Measurements from ENCODE around the gene PDGFRA.
"Not testable (repeated sequence)": the region's sequence is repeated elsewhere in the genome, so short reads cannot be mapped to it uniquely, and the experiment has no call there.

PDGFRA gene

GRCh38 chr4:54330896-54331295 lies 101.8 kb downstream of the PDGFRA start:
- no peak for DNase-seq

DNA sequence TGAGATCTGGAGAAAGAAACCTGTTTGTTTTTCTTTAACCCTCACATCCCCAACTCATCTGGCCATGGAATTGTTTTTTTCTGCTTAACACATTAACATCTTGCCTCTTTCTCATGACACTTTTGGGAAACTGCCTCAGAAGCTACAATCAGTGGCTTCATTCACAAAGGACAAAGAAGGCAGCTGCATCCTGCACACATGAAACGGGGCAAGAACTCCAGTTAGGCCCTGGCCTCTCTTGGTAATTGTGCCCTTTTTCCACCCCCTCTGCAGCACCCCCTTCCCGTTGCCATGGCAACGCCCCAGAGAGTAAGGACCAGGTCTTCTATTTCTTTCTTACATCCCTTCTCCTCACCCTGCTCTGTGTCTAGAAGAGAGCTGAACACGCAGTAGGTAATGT lies 103.4 kb downstream of the PDGFRA start:
- no peak for DNase-seq

DNA sequence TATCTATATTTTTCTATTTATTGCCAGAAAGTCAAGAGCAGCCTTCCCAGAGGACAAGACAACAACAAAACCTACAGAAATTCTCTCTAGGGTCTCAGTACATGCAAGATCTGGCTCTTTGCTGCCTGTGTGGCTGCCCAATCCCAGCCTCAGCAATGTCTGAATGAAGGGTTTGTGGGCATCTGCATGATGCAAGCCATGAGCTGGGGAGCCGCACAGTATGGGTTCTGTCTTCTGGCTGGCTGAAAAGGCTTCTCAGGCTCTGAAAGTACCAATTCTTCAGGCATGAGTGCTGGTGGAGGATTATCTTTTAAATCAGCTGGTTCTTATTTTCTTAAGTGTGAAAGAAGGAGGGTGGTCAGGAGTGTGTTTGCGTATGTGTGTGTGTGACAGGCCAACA lies 104.6 kb downstream of the PDGFRA start:
- no peak for DNase-seq

- not testable (repeated sequence) for DNase-seq
Measured at GRCh38 chr4:54334769-54335168, 105.7 kb downstream of the PDGFRA start.

DNA sequence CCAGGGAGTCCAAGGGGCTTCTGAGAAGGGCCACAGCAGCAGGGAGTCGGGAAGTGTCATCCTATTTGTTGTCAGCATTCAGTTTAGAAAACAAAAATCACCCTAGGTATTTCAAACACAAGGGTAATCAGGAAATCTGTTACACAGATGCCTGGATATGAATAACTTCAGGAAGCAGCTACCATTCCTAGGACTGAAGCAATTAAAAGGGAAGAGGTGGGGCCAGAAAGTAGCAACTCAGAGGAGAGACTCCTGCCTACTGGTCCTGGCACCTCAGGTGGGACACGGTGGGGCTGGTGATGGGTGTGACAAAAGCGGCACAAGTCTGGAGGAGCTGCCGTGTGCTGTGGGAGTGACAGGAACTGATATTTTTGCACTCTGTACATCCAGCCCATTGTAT lies 107.9 kb downstream of the PDGFRA start:
- no peak for DNase-seq

GRCh38 chr4:54342067-54342466 lies 113.0 kb downstream of the PDGFRA start:
- DNase-seq: not testable (repeated sequence)
